Loucy (cell line): ENCODE measurements around the gene SEL1L3.

ENCODE experiments used
- H2AFZ ChIP-seq: fragments of 200-600 bp; sonication (generic); 2 replicates; pipeline ENCODE4 v1.6.0; 2016; ENCODE audit warnings: antibody characterized with exemption, mild to moderate bottlenecking, low read length, moderate library complexity
- H3F3A ChIP-seq: fragments of 200-600 bp; 2 replicates; pipeline ENCODE4 v1.6.0; 2016; ENCODE audit warnings: antibody characterized with exemption, low read depth, mild to moderate bottlenecking
- H3K27me3 ChIP-seq: fragments of 200-600 bp; sonication (generic); 2 replicates; pipeline ENCODE4 v1.6.1; 2014; ENCODE audit warnings: low read length, mild to moderate bottlenecking; ENCODE audit not compliant: insufficient read depth, poor library complexity, severe bottlenecking
- H3K36me3 ChIP-seq: fragments of 200-600 bp; sonication (generic); 2 replicates; pipeline ENCODE4 v1.6.1; 2016; ENCODE audit warnings: low read length; ENCODE audit not compliant: insufficient read depth
- H3K4me1 ChIP-seq: fragments of 200-600 bp; sonication (generic); 2 replicates; pipeline ENCODE4 v1.5.1; 2014; ENCODE audit warnings: low read length, mild to moderate bottlenecking; ENCODE audit not compliant: insufficient read depth, poor library complexity, severe bottlenecking
- H3K4me2 ChIP-seq: fragments of 200-600 bp; sonication (generic); 2 replicates; pipeline ENCODE4 v1.6.0; 2014; ENCODE audit warnings: antibody characterized with exemption, low read length, low read depth, mild to moderate bottlenecking; ENCODE audit not compliant: poor library complexity, severe bottlenecking
- H3K4me3 ChIP-seq: fragments of 200-600 bp; sonication (generic); 2 replicates; pipeline ENCODE4 v1.5.1; 2014; ENCODE audit warnings: low read length, mild to moderate bottlenecking, mixed read lengths; ENCODE audit not compliant: poor library complexity, severe bottlenecking
- H3K79me2 ChIP-seq: fragments of 200-600 bp; sonication (generic); 2 replicates; pipeline ENCODE4 v1.6.1; 2014; ENCODE audit warnings: low read length; ENCODE audit not compliant: insufficient read depth
- H3K9ac ChIP-seq: fragments of 200-600 bp; sonication (generic); 2 replicates; pipeline ENCODE4 v1.6.0; 2014; ENCODE audit warnings: mild to moderate bottlenecking, low read depth, low read length, moderate library complexity; ENCODE audit not compliant: poor library complexity, severe bottlenecking
- H3K9me2 ChIP-seq: fragments of 200-600 bp; sonication (generic); replicated peaks from 2 replicates; pipeline ENCODE4 v1.6.1; 2016; ENCODE audit warnings: low read depth, low read length, mixed read lengths
- H3K9me3 ChIP-seq: fragments of 200-600 bp; sonication (generic); 2 replicates; pipeline ENCODE4 v1.6.1; 2014; ENCODE audit warnings: mild to moderate bottlenecking, antibody characterized with exemption, low read length, low read depth; ENCODE audit not compliant: insufficient read depth
- H4K20me1 ChIP-seq: fragments of 200-600 bp; sonication (generic); 2 replicates; pipeline ENCODE4 v1.6.0; 2014; ENCODE audit warnings: antibody characterized with exemption, low read length, mild to moderate bottlenecking; ENCODE audit not compliant: insufficient read depth, poor library complexity, severe bottlenecking
- CTCF ChIP-seq: fragments of 200-600 bp; sonication (generic); conservative IDR thresholded peaks from 2 replicates; pipeline ENCODE4 v1.5.1; 2014; ENCODE audit warnings: mild to moderate bottlenecking, antibody characterized with exemption, low read length
- EZH2phosphoT487 ChIP-seq: fragments of 200-600 bp; IDR thresholded peaks from 2 replicates; pipeline ENCODE4 v1.6.1; 2018; ENCODE audit warnings: antibody characterized with exemption, mild to moderate bottlenecking, moderate library complexity, borderline replicate concordance

The SEL1L3 gene

DNA sequence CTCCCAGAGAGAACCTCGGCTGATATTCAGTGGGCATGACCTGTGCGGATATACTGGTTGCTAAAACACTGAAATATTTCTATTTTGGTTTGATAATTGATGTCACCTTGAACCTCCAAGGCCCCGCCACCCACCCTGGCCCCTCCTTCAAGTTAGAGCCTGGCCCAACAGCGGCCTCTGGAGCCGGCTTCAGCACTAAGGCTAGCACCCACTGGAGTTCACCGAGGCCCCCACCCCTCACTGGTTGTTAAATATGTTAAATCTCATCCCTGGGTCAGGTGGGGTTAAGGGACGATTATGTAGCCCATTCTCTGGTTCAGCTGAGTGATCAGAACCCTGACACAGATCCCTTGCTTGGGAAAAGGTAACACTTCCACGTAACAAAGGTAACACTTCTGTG lies 24.3 kb downstream of the SEL1L3 start:
- Histone ChIP-seq H3K4me1 (no peaks in the 10 kb centered on the region), H2AFZ (no peak overlapping the region), H3F3A (no peaks in the 10 kb centered on the region), H3K9me3 (no peaks in the 10 kb centered on the region), H4K20me1 (no peaks in the 10 kb centered on the region), H3K79me2 (no peaks in the 10 kb centered on the region), H3K4me2 (no peak overlapping the region), H3K9ac (no peak overlapping the region), H3K27me3 (no peaks in the 10 kb centered on the region), H3K4me3 (no peak overlapping the region), H3K36me3 (no peaks in the 10 kb centered on the region), H3K9me2 (no peaks in the 10 kb centered on the region)
- TF ChIP-seq CTCF (no peak), EZH2phosphoT487 (no peak)

DNA sequence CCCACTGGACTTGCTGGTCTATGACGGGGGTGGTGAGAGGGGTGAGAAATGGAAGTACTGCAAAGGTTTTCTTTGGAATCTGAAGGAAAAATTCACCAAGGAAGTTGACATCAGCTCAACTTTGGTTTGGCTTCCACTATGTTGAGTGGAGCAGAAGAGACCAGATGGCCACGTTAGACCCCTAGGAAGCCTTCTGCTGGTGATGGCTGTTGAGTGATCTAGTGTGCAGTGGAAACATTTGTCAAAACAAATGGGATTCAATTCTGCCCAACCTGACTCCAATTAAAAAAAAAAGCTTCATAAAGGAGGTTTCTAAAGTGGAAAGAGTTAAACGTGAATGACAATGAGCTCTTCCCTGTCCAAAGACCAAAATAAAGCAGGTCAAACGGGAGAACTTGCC lies 25.7 kb downstream of the SEL1L3 start:
- H3F3A ChIP-seq = no peaks in the 10 kb centered on the region
- no peaks in the 10 kb centered on the region for H3K79me2 ChIP-seq
- no peak overlapping the region for H2AFZ ChIP-seq
- H3K27me3 ChIP-seq = no peaks in the 10 kb centered on the region
- H3K9me2 ChIP-seq = no peaks in the 10 kb centered on the region
- no peak overlapping the region for H3K9ac ChIP-seq
- no peak overlapping the region for H3K4me2 ChIP-seq
- H3K4me3 ChIP-seq = no peak overlapping the region
- no peaks in the 10 kb centered on the region for H3K9me3 ChIP-seq
- no peaks in the 10 kb centered on the region for H3K36me3 ChIP-seq
- H4K20me1 ChIP-seq = no peaks in the 10 kb centered on the region
- no peaks in the 10 kb centered on the region for H3K4me1 ChIP-seq
- TF ChIP-seq CTCF (no peak), EZH2phosphoT487 (no peak)

DNA sequence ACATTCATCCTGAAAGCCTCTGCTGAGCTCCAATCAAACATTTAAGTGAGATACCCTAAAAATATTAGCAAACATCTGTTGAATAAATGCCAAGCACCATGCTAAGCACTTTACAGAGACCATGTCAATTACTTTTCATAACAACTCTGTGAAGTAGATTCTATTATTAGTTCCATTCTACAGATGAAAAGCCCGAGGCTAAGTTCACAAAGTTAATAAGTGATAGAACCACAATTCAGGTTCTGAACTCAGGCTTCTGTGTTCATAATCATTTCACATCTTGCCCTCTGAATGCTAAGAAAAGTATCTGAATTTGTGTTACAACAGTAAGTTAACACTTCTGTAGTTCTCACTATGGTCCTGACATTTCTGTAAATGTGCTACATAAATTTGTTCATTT lies 27.4 kb downstream of the SEL1L3 start:
- Histone ChIP-seq H3F3A (no peaks in the 10 kb centered on the region), H3K4me2 (no peak overlapping the region), H4K20me1 (no peaks in the 10 kb centered on the region), H3K36me3 (no peaks in the 10 kb centered on the region), H3K4me1 (no peaks in the 10 kb centered on the region), H3K27me3 (no peaks in the 10 kb centered on the region), H3K4me3 (no peak overlapping the region), H3K9me3 (no peaks in the 10 kb centered on the region), H3K79me2 (no peaks in the 10 kb centered on the region), H3K9ac (no peak overlapping the region), H3K9me2 (no peaks in the 10 kb centered on the region), H2AFZ (no peak overlapping the region)
- no peak for TF ChIP-seq EZH2phosphoT487
- no peak for TF ChIP-seq CTCF
